ENCODE measurements around the gene SIRPA. TPM values are rescaled to one million over a fixed set of nuclear protein-coding genes. Genes with fewer than 3 reads are reported as not detected.

Gene SIRPA
- total and polyA plus RNA-seq, 8 donors, result 7.2 to 25.8 (median 9.0) TPM

- no peaks in the 10 kb centered on the region for H3K27me3 ChIP-seq
- no peak for FAIRE-seq
- 83 to 87% methylated on average over 4 of the region's 4 CpGs for WGBS, 2 donors
- intact Hi-C loops (cut with DNase I), result no loop called here
- TF ChIP-seq CTCF (IDR thresholded peaks at IDR 0.05), result no peak
- H3K4me1 ChIP-seq, result no peaks in the 10 kb centered on the region
- no peaks in the 10 kb centered on the region for H3K36me3 ChIP-seq
- H3K4me3 ChIP-seq, result no peak overlapping the region
- H3K27ac ChIP-seq, result no peak overlapping the region
- DNase-seq, result peak in 1 of 6 donors; percentile 3
- ATAC-seq, result no peak
- H3K9me3 ChIP-seq, result no peaks in the 10 kb centered on the region
Observed at GRCh38 chr20:1902188-1902587, 7.0 kb downstream of the SIRPA start.

- WGBS, 2 donors, result 49 to 55% methylated on average over 9 of the region's 9 CpGs
- no peak for TF ChIP-seq CTCF (IDR thresholded peaks at IDR 0.05)
- intact Hi-C loops (cut with DNase I), result no loop called here
- no peak for FAIRE-seq
- Histone ChIP-seq H3K27me3 (no peaks in the 10 kb centered on the region), H3K4me3 (no peak overlapping the region), H3K4me1 (no peaks in the 10 kb centered on the region), H3K36me3 (no peaks in the 10 kb centered on the region), H3K9me3 (no peaks in the 10 kb centered on the region), H3K27ac (no peak overlapping the region)
- no peak for ATAC-seq
- DNase-seq, result peak in 2 of 6 donors; percentile 26 to 31
Observed at GRCh38 chr20:1904135-1904534, 8.9 kb downstream of the SIRPA start.

DNA sequence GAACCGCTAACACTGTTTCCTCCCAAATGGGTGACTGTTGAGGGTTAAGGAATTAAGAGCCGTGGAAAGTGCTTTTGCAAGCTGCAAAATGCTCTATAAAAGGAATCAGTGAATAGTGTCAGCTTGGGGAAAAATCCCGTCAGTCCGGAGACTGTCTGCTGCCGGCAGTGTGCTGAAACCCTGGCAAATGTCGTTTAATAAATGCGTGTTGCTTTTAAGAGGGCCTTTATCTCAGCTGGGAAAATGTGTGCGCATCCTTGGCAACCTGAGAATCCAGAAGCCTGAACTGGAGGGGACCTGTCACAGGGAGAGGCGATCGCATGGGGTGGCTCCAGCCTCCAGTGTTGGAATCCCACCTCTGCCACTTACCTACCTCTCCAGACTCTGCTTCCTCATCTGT, 9.8 kb downstream of the SIRPA start:
- H3K27ac ChIP-seq, result no peak overlapping the region
- 79 to 83% methylated on average over 10 of the region's 10 CpGs for WGBS, 2 donors
- FAIRE-seq, result no peak

DNA sequence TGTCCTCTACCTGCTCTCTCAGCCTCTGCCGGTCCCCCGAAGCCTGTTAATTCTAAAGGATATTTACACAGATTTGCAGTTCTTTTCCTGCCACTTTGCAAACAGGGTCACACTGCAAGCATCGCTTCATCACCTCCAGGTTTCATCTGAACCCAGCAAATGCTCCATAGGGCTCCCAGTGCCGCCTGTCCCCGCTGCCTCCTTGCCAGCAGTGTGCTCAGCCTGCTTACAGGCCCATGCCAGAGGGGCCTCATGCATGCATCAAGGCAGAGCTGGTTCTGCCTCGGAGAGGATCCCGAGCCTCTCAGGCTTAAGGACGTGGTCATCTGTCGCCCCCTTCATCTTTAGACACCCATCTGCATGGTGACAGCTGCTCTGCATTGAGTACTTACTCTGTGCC, 10.5 kb downstream of the SIRPA start:
- Histone ChIP-seq H3K9me3 (no peaks in the 10 kb centered on the region), H3K4me1 (no peaks in the 10 kb centered on the region), H3K4me3 (no peak overlapping the region), H3K27ac (no peak overlapping the region), H3K27me3 (no peaks in the 10 kb centered on the region), H3K36me3 (no peaks in the 10 kb centered on the region)
- intact Hi-C loops (cut with DNase I), result no loop called here
- WGBS, 2 donors, result 76 to 77% methylated on average over 9 of the region's 9 CpGs
- DNase-seq (peak in 1 of 6 donors; percentile 12), FAIRE-seq (no peak), ATAC-seq (no peak)
- no peak for TF ChIP-seq CTCF (IDR thresholded peaks at IDR 0.05)

More for the DNA sequence above, 9.8 kb downstream of the SIRPA start:
- DNase-seq (peak in 1 of 6 donors; percentile 3), ATAC-seq (no peak)
- no peak for TF ChIP-seq CTCF (IDR thresholded peaks at IDR 0.05)
- Histone ChIP-seq H3K4me3 (no peak overlapping the region), H3K9me3 (no peaks in the 10 kb centered on the region), H3K27me3 (no peaks in the 10 kb centered on the region), H3K36me3 (no peaks in the 10 kb centered on the region), H3K4me1 (no peaks in the 10 kb centered on the region)
- intact Hi-C loops (cut with DNase I), result no loop called here

- intact Hi-C loops (cut with DNase I), result no loop called here
- no peaks in the 10 kb centered on the region for H3K27me3 ChIP-seq
- ATAC-seq, result no peak
Observed at GRCh38 chr20:1906361-1907051, 11.3 kb downstream of the SIRPA start.

More at GRCh38 chr20:1906361-1907051, 11.3 kb downstream of the SIRPA start:
- Histone ChIP-seq H3K4me1 (no peaks in the 10 kb centered on the region), H3K4me3 (no peak overlapping the region), H3K36me3 (no peaks in the 10 kb centered on the region), H3K27ac (no peak overlapping the region), H3K9me3 (no peaks in the 10 kb centered on the region)
- 58 to 69% methylated on average over 9 of the region's 9 CpGs for WGBS, 2 donors
- no peak for DNase-seq
- FAIRE-seq, result no peak
- no peak for TF ChIP-seq CTCF (IDR thresholded peaks at IDR 0.05)
